ENCODE measurements around the gene CBX1. TPM values are rescaled to one million over a fixed set of nuclear protein-coding genes. Genes with fewer than 3 reads are reported as not detected.
A peak's percentile ranks its signal among the peaks of the same experiment; 100 is the strongest.

The CBX1 gene
- total RNA-seq, 4 donors from 2014 or later: 21.0 to 46.7 (median 24.7) TPM

GRCh38 chr17:48067245-48067644 lies 34.0 kb downstream of the CBX1 start:
- Histone ChIP-seq H3K9me3 (no peaks in the 10 kb centered on the region), H3K36me3 (peaks cover 3 to 93% (median 16%) of the 10 kb centered on the region in 3 donors), H3K4me1 (peaks cover 5 to 45% (median 16%) of the 10 kb centered on the region in 3 donors), H3K4me3 (no peak overlapping the region), H3K27ac (peak overlapping the region in 2 of 4 donors; percentile 20 to 41), H3K27me3 (no peaks in the 10 kb centered on the region)
- WGBS, 2 donors: 89 to 93% methylated on average over 3 of the region's 3 CpGs
- no peak for TF ChIP-seq CTCF (IDR thresholded peaks at IDR 0.05)
- TF ChIP-seq POLR2A (IDR thresholded peaks at IDR 0.05): no peak
- DNase-seq: no peak
- intact Hi-C loops (cut with DNase I): no loop called here

- DNase-seq: no peak
- Histone ChIP-seq H3K9me3 (no peaks in the 10 kb centered on the region), H3K27me3 (no peaks in the 10 kb centered on the region), H3K36me3 (peaks cover 8 to 93% (median 22%) of the 10 kb centered on the region in 3 donors), H3K4me3 (no peak overlapping the region), H3K4me1 (peaks cover 5 to 45% (median 16%) of the 10 kb centered on the region in 3 donors), H3K27ac (peak overlapping the region in 2 of 4 donors; percentile 76 to 77)
- TF ChIP-seq POLR2A (IDR thresholded peaks at IDR 0.05): no peak
- no peak for TF ChIP-seq CTCF (IDR thresholded peaks at IDR 0.05)
- 76 to 94% methylated on average over 1 of the region's 1 CpG for WGBS, 2 donors
- intact Hi-C loops (cut with DNase I): no loop called here
Measured at GRCh38 chr17:48066656-48067055, 34.6 kb downstream of the CBX1 start.

- peaks cover 5 to 45% (median 16%) of the 10 kb centered on the region in 3 donors for H3K4me1 ChIP-seq
- H3K27me3 ChIP-seq: no peaks in the 10 kb centered on the region
- TF ChIP-seq CTCF (IDR thresholded peaks at IDR 0.05): no peak
- TF ChIP-seq POLR2A (IDR thresholded peaks at IDR 0.05): no peak
- H3K27ac ChIP-seq: peak overlapping the region; percentile 34 to 77 (median 74)
- H3K4me3 ChIP-seq: no peak overlapping the region
- intact Hi-C loops (cut with DNase I): no loop called here
- no peaks in the 10 kb centered on the region for H3K9me3 ChIP-seq
- H3K36me3 ChIP-seq: peaks cover 11 to 93% (median 23%) of the 10 kb centered on the region in 3 donors
- DNase-seq: no peak
- 36 to 89% methylated on average over 1 of the region's 1 CpG for WGBS, 2 donors
Measured at GRCh38 chr17:48066192-48066591, 35.1 kb downstream of the CBX1 start.

- DNase-seq: no peak
- Histone ChIP-seq H3K9me3 (no peaks in the 10 kb centered on the region), H3K4me1 (peaks cover 5 to 55% (median 16%) of the 10 kb centered on the region in 3 donors), H3K27me3 (no peaks in the 10 kb centered on the region), H3K36me3 (peaks cover 12 to 93% (median 27%) of the 10 kb centered on the region in 3 donors), H3K27ac (peak overlapping the region; percentile 34 to 78 (median 76)), H3K4me3 (no peak overlapping the region)
- intact Hi-C loops (cut with DNase I): no loop called here
- WGBS, 2 donors: 89 to 91% methylated on average over 3 of the region's 3 CpGs
- TF ChIP-seq POLR2A (IDR thresholded peaks at IDR 0.05) (no peak), CTCF (IDR thresholded peaks at IDR 0.05) (no peak)
Measured at GRCh38 chr17:48064638-48065037, 36.6 kb downstream of the CBX1 start.

- no peak for DNase-seq
- Histone ChIP-seq H3K4me1 (peaks cover 5 to 53% (median 14%) of the 10 kb centered on the region in 3 donors), H3K36me3 (peaks cover 34 to 96% (median 51%) of the 10 kb centered on the region in 3 donors), H3K27ac (peak overlapping the region in 1 of 4 donors; percentile 25), H3K4me3 (no peak overlapping the region), H3K27me3 (no peaks in the 10 kb centered on the region), H3K9me3 (no peaks in the 10 kb centered on the region)
- 90 to 96% methylated on average over 7 of the region's 7 CpGs for WGBS, 2 donors
- no peak for TF ChIP-seq CTCF (IDR thresholded peaks at IDR 0.05)
- no peak for TF ChIP-seq POLR2A (IDR thresholded peaks at IDR 0.05)
- intact Hi-C loops (cut with DNase I): no loop called here
Measured at GRCh38 chr17:48062273-48062672, 39.0 kb downstream of the CBX1 start.

Data from esophagus squamous epithelium (tissue), 5 donors.